Stimulated activated effector memory CD8-positive, alpha-beta T cell treated with anti-CD3 and anti-CD28 coated beads, Interleukin-12 subunit alpha, Interleukin-12 subunit beta, amount 100 ng/mL, for 72 hours (primary cell): ENCODE measurements around the gene MRPS31.
"Not testable (repeated sequence)": the region's sequence is repeated elsewhere in the genome, so short reads cannot be mapped to it uniquely, and the experiment has no call there.

Source experiments
- ATAC-seq: fragments of 150-1000 bp; cut with Tn5 transposase; 2 replicates; pipeline ENCODE4 v1.10.0; 2021
- DNase-seq, 2 donors: peaks; one replicate each; pipeline ENCODE4 v3.0.0; 2021 to 2022; ENCODE audit warnings: low spot score in 2 of 2
- H3K27ac Mint-ChIP-seq: one replicate; pipeline ENCODE4 v1.8.0; 2022; ENCODE audit warnings: mild to moderate bottlenecking, mixed read lengths
- H3K36me3 Mint-ChIP-seq: one replicate; pipeline ENCODE4 v1.8.0; 2022; ENCODE audit warnings: mild to moderate bottlenecking, mixed read lengths
- H3K4me1 Mint-ChIP-seq: one replicate; pipeline ENCODE4 v1.8.0; 2022; ENCODE audit warnings: mixed read lengths
- H3K4me3 Mint-ChIP-seq: one replicate; pipeline ENCODE4 v1.8.0; 2022; ENCODE audit warnings: mild to moderate bottlenecking, mixed read lengths
- H3K9me3 Mint-ChIP-seq: one replicate; pipeline ENCODE4 v1.8.0; 2022; ENCODE audit warnings: mixed read lengths

Gene MRPS31

DNA sequence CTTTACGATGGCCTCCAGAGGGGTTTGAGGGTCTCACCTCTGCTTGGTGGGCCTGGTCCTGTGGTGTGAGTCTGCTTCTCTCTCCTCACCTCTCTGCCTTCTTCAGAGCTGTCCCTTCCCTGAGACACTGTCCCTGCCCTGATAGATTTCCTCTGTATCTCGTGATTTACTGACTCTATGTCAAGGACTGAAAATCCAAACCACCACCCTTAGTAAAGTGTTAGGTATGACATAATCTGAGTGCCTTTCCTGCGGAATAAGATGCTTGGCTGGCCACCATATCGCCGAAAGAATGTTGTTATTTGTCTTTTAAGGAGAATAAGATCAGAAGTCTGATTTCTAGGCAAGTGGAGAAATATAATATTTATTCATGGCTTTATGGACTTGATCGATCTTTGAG lies 25.7 kb upstream of the MRPS31 start:
- Mint-ChIP-seq H3K36me3 (peaks cover 50% of the 10 kb centered on the region), H3K9me3 (no peaks in the 10 kb centered on the region), H3K27ac (peak overlapping the region; percentile 16), H3K4me3 (no peak overlapping the region), H3K4me1 (peaks cover 14% of the 10 kb centered on the region)
- DNase-seq (no peak), ATAC-seq (no peak)

DNA sequence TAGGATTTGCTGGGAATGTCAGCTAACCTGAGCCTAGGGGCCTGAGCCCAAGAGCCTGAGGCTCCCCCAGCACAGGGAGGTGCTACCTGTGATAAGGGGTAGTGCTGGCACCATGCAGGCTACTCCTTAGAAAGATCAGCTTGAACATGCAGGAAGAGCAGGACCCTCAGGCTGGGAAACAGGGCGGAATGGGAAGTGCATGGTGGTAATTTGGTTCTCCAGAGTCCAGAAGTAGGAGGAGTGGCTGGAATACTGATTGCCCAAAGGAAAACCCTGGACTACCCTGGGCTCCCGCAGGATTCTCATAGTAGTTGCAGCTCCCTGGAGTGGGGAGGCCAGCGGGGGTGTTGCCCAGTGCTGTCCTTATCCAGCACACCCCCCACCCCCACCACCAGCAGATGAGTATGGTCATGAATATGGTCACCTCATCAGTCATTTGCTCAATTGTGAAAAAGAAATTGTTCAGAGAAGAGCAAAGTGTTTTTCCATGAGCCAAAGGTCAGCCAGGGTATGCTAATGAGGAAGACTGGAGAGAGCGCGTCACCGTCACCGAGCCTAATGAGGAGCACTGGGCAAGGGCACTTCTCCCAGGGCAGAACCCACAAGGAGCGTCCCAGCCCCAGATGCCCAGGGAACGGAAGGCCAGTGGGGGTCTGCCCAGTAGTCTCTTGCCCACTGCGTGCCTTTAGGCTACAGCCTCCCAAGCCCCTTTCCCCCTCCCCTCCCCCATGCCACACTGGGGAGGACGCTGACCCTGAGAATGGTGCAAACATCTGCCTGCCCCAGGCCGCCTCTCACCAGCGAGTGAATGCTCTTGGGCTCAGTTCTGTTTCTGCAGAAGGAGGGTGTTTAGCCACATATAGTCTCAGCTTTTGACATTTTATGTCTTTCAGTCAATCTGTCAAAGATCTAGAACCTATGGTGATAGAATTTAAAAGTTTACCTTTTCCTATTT lies 23.7 kb upstream of the MRPS31 start:
- ATAC-seq: no peak
- no peak for DNase-seq
- H3K27ac Mint-ChIP-seq: peak overlapping the region; percentile 37
- H3K9me3 Mint-ChIP-seq: no peaks in the 10 kb centered on the region
- peaks cover 31% of the 10 kb centered on the region for H3K36me3 Mint-ChIP-seq
- no peak overlapping the region for H3K4me3 Mint-ChIP-seq
- H3K4me1 Mint-ChIP-seq: peaks cover 14% of the 10 kb centered on the region

DNA sequence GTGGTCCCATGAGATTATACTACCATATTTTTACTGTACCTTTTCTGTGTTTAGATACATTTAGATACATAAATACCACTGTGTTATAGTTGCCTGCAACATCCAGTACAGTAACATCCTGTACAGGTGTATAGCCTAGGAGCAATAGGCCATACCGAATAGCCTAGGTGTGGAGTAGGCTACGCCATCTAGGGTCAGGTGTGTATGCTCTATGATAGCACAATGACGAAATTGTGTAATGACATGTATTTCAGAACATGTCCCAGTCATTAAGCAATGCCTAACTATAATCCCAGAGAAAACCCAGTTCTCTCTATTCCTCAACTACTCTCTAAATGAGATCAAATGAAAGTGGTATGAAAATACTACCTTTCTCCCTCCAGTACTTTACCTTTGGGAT lies 22.3 kb upstream of the MRPS31 start:
- Mint-ChIP-seq H3K4me3 (no peak overlapping the region), H3K9me3 (no peaks in the 10 kb centered on the region), H3K27ac (no peak overlapping the region), H3K4me1 (peaks cover 14% of the 10 kb centered on the region), H3K36me3 (peaks cover 17% of the 10 kb centered on the region)
- ATAC-seq: no peak
- no peak for DNase-seq

DNA sequence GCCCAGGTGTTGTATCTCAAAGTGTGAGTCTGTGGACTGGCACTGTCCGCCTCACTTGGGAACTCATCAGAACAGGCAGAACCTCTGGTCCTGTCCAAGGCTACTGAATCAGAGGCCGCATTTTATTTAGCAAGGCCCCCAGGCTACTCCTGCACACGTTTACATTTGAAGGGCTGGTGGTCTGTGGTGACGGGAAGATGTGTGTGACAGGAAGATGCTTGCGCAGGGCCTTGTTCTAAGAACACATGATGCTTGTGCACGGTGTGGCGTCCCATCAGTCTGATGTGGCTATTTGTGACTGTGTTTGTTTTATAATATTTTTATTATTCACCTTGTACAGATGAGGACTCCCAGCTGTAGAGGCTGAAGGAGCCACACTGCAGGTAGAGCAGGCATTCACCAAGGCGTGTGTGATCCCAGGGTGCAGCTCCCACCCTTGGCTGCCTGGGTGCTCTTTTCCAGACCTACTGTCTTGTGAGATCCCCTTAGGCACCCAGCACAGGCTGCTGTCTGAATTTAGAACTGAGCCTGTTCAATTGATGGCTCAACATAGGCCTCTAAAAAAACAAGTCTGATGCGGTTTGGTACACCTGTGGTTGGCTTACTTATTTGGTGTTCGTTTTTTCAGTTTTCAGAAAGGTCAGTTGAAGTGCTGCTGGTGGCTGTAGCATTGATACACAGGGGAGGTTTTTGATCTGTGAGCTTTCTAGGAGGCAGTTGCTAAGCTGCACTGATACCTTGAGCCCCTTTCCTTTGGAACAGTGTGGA lies 21.5 kb upstream of the MRPS31 start:
- no peak overlapping the region for H3K4me3 Mint-ChIP-seq
- peaks cover 17% of the 10 kb centered on the region for H3K4me1 Mint-ChIP-seq
- no peaks in the 10 kb centered on the region for H3K9me3 Mint-ChIP-seq
- DNase-seq (no peak), ATAC-seq (no peak)
- H3K27ac Mint-ChIP-seq: peak overlapping the region; percentile 69
- peaks cover 9% of the 10 kb centered on the region for H3K36me3 Mint-ChIP-seq

DNA sequence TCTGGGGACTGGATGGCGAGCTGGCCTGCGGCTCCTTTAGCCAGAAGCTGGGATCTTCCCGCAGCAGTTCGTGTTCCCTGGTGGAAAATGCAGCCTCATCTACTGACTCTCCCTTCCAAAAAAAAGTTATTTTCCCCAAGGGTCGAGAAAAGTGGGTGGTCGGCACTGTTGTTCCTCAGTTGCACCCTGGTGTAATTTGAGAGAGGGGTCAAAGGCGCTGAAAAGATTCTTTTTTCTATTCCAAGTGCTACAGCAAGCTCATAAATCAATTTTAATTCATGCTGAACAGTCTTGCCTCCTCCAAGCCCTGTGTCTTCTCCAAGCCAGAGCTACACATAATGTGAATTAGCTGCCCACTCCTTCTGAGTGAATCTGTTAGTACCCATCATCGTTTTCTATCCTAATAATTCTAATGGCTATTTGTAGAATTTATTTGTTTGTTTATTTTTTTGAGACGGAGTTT lies 19.2 kb upstream of the MRPS31 start:
- no peak for ATAC-seq
- Mint-ChIP-seq H3K9me3 (no peaks in the 10 kb centered on the region), H3K4me3 (peak overlapping the region; percentile 58), H3K4me1 (peaks cover 33% of the 10 kb centered on the region), H3K36me3 (peaks cover 9% of the 10 kb centered on the region), H3K27ac (no peak overlapping the region)
- DNase-seq: no peak

DNA sequence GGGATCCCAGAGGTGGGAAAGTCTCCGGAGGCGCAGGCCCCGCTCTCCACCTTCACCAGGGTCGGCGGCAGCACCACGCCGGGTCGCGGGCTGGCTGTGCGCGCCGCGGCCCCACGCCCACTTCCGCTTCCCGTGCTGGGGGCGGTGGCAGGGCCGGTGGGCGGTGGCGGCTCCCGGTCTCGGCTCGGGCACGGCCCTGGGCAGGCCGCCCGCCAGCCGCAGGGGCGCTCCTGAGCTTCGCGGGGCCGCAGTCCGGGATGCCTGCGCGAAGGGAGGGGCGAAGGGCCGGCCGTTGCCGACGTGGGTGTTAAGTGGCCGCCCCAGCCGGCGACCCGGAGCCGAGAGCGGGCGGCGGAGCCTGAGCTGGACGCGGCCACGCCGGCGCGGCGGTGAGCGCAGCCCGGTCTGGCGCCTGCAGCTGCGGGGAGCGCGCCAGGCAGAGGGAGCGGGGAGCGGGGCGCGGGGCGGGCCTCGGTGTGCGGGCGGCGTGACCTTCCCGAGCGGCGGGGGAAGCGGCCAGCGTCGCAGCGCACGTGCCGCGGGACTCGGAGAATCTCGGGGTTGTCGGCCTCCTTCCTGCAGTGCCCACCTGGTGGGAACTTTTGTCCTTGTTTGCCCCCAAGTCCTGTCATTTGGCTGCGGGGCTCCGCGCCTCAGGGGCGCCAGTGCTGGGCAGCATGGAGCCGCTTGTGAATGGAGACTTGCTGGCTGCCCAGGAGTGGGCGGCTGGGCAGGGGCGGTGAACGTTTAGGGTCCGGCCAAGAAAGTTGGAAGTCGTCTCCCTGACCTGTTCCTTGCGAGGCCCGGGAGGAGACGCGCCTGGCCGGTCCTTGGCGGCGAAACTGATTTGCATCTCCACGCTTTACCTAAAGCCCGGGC lies 18.5 kb upstream of the MRPS31 start, which contains the start of gene SLC25A15:
TSS of gene SLC25A15 (plus strand) at position 337 of the 879 bp plus-strand sequence. CDS start 3,616 bp downstream, outside the sequence.
- ATAC-seq (peak; percentile 89), DNase-seq (peak; percentile 66 to 85)
- H3K4me1 Mint-ChIP-seq: peaks cover 31% of the 10 kb centered on the region
- no peak within 1 kb of the TSS for H3K27ac Mint-ChIP-seq
- H3K9me3 Mint-ChIP-seq: no peaks in the 10 kb centered on the region
- peaks cover 7% of the 10 kb centered on the region for H3K36me3 Mint-ChIP-seq
- peak within 1 kb of the TSS; percentile 58 for H3K4me3 Mint-ChIP-seq

DNA sequence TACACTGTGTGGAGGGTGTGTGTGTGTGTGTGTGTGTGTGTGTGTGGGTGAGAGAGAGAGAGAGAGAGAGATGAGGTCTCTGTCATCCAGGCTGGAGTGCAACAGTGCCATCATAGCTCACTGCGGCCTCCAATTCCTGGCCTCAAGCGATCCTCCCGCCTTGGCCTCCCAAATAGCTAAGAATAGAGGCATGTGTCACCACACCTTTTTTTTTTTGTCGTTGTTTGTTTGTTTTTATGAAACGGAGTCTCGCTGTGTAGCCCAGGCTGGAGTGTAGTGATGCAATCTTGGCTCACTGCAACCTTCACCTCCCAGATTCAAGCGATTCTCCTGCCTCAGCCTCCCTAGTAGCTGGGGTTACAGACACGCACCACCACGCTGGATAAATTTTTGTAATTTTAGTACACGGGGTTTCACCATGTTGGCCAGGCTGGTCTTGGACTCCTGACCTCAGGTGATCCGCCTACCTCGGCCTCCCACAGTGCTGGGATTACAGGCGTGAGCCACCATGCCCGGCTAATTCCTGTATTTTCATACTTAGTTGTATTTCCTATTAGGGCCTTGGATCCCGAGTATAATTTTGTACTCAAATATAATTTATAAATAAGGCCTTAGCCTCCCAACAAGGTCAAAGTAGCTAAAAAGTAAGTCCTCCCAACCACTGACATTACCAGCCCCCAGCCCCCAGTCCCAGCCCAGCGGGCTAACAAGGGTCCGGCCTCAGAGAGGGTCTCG lies 17.7 kb upstream of the MRPS31 start:
- Mint-ChIP-seq H3K4me3 (peak overlapping the region; percentile 58), H3K4me1 (peaks cover 28% of the 10 kb centered on the region)
- not testable (repeated sequence) for ATAC-seq, H3K27ac Mint-ChIP-seq, H3K36me3 Mint-ChIP-seq, DNase-seq, H3K9me3 Mint-ChIP-seq

DNA sequence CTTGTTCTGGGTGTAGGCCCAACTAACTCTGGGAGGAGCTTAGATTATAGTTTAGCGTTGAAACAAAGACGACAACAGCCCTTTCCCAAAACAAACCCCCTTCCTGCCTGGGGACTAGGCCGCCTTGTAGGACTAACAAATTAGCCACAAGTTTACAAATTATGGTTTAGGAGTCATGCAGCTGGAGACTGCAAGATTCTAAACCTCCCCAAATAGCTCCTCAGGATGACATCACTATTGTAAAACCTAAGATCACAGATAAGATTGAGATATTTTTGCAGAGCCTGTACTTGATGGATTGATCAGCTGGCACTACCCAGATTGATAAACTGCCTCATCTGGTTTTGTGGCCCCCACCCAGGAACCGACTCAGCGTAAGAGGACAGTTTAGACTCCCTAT lies 16.1 kb upstream of the MRPS31 start:
- H3K9me3 Mint-ChIP-seq: no peaks in the 10 kb centered on the region
- peak overlapping the region; percentile 1 for H3K4me3 Mint-ChIP-seq

DNA sequence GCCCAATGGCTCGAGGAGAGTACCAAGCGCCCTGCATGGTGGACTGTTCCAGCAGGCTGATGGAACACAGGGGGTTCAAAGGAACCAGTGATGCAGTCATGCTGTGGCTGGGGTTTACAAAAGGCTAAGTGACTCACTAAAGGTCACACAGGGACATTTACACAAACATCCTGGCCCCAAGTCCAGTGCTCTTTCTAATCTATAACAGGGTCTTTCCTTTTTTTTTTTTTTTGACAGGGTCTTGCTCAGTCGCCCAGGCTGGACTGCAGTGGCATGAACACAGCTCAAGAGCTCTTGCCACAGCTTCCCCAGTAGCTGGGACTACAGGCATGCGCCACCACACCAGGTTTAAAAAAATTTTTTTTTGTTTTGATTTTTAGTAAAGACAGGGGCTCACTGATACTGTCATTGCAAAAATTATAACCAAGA lies 15.6 kb upstream of the MRPS31 start:
- Mint-ChIP-seq H3K36me3 (no peaks in the 10 kb centered on the region), H3K4me1 (peaks cover 19% of the 10 kb centered on the region), H3K4me3 (peak overlapping the region; percentile 1), H3K27ac (peak overlapping the region; percentile 60), H3K9me3 (no peaks in the 10 kb centered on the region)
- peak; percentile 71 for ATAC-seq
- DNase-seq: no peak

More for the DNA sequence above, 16.1 kb upstream of the MRPS31 start:
- Mint-ChIP-seq H3K36me3 (no peaks in the 10 kb centered on the region), H3K27ac (peak overlapping the region; percentile 60), H3K4me1 (peaks cover 22% of the 10 kb centered on the region)
- ATAC-seq (peak; percentile 17), DNase-seq (no peak)

DNA sequence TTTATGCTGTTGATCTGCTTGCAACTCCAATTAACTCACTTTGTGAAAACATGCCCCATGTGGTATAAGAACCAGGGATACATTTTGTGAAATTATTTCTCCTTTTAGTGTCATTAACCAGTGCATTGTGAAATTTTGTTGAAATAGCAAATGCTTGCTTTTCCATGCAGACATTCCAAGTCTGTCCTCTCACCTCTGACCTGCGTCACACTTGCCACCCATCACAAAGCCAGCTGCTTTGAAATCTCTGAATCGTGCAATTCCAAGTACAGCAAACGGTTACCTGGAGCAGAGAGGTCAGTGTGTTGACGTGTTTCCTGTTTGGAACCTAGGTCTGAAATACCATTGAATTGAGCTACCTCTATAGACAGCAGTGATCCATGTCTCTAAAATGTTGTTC lies 13.6 kb upstream of the MRPS31 start:
- Mint-ChIP-seq H3K4me1 (peaks cover 19% of the 10 kb centered on the region), H3K36me3 (no peaks in the 10 kb centered on the region), H3K9me3 (no peaks in the 10 kb centered on the region), H3K27ac (no peak overlapping the region), H3K4me3 (no peak overlapping the region)
- DNase-seq (no peak), ATAC-seq (no peak)

DNA sequence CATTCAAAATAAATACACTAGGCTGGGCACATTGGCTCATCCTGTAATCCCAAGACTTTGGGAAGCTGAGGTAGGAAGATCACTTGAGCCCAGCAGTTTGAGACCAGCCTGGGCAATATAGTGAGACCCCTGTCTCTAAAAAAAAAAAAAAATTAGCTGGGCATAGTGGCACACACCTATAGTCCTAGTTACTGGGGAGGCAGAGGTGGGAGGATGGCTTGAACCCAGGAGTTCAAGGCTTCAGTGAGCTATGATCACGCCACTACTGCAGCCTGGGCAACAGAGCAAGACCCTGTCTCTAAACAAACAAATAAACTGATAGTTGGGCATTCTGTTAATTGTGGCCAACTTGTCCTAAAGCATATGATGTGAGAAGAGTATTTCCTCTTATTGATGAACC lies 12.0 kb upstream of the MRPS31 start:
- peaks cover 20% of the 10 kb centered on the region for H3K4me1 Mint-ChIP-seq
- not testable (repeated sequence) for H3K27ac Mint-ChIP-seq, H3K9me3 Mint-ChIP-seq, DNase-seq, ATAC-seq, H3K36me3 Mint-ChIP-seq, H3K4me3 Mint-ChIP-seq

DNA sequence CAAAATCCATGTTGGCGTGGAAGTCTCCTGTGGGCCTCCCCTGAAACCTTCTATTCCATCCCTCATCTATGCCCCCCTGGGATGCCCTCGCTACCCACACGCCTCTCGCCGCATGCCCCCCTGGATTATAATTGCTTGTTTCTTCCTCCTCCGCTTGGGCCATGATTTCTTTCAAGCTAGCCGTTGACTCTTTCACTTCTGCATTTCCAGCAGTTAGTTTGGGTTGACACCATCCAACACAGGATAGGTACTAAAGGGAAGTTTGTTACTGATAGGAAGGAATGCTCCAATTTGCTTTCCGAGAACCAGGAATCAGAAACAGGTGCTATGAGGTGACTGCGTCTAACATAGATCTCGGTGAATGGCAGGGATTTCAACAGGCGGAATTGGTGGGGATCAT lies 10.7 kb upstream of the MRPS31 start:
- H3K4me1 Mint-ChIP-seq: peaks cover 22% of the 10 kb centered on the region
- peak overlapping the region; percentile 3 for H3K27ac Mint-ChIP-seq
- DNase-seq (no peak), ATAC-seq (no peak)
- no peak overlapping the region for H3K4me3 Mint-ChIP-seq
- no peaks in the 10 kb centered on the region for H3K9me3 Mint-ChIP-seq
- H3K36me3 Mint-ChIP-seq: no peaks in the 10 kb centered on the region

DNA sequence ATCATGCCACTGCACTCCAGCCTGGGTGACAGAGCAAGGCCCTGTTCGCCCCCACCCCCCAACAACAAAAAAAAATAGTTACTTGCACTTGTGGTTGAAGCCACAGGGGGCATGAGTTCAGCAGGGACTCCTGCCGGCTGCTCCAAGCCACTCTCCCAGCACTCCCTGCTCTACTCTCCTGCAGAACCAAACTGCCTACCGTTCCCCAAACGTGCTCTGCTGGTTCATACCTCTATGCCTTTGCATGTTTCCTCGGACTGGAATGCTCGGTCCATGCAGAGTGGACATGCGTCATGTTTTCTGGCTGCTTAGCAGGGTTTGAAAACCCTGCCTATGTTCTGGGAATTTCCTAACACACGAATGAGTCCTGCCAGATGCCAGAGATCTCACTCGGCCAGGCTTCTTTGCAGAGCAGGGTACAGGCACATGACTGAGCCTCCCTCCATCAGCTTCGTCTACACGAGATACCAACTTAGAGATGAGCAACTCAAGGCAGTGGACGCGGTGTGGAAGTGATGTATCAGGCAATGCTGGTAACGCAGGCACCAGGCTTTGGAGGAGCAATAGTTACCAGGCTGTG lies 9.9 kb upstream of the MRPS31 start:
- Mint-ChIP-seq H3K4me1 (peaks cover 22% of the 10 kb centered on the region), H3K27ac (no peak overlapping the region), H3K36me3 (no peaks in the 10 kb centered on the region), H3K4me3 (no peak overlapping the region), H3K9me3 (no peaks in the 10 kb centered on the region)
- no peak for ATAC-seq
- DNase-seq: no peak

DNA sequence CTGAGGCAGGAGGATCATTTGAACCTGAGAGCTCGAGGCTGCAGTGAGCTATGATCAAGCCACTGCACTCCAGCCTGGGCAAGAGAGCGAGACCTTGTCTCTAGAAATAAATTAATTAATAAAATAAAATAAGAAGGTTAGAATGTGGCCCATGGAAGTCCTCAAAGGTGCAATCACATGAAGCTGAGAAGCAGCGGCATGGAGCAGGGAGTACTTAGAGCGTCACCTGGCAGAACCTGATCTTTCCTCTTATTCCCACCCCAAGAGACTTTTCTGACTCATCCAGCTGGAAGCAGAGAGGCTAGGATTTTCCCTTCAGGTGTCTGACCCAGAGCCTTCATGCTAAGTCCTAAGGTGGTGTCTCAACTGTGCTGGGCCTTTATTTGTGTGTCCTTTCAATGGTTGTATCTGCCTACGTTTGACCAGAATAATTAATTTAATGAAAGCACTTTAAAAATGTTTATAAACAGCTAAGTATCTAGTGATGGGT lies 8.9 kb upstream of the MRPS31 start:
- DNase-seq (no peak), ATAC-seq (no peak)
- H3K9me3 Mint-ChIP-seq: no peaks in the 10 kb centered on the region
- no peak overlapping the region for H3K4me3 Mint-ChIP-seq
- peaks cover 25% of the 10 kb centered on the region for H3K4me1 Mint-ChIP-seq
- peak overlapping the region; percentile 80 for H3K27ac Mint-ChIP-seq
- no peaks in the 10 kb centered on the region for H3K36me3 Mint-ChIP-seq
